GM12878 (cell line): ENCODE data around the gene SYCP2.

Source experiments
- POLR2A ChIP-seq: IDR thresholded peaks from 2 replicates; pipeline ENCODE4 v1.6.1; 2011; ENCODE audit warnings: low read depth, mild to moderate bottlenecking, low read length
- TF ChIP-seq, protein P1 (sequence below): fragments of 450-650 bp; conservative IDR thresholded peaks from 2 replicates; pipeline ENCODE4 v1.6.1; 2017; ENCODE audit warnings: mild to moderate bottlenecking, moderate library complexity

DNA sequence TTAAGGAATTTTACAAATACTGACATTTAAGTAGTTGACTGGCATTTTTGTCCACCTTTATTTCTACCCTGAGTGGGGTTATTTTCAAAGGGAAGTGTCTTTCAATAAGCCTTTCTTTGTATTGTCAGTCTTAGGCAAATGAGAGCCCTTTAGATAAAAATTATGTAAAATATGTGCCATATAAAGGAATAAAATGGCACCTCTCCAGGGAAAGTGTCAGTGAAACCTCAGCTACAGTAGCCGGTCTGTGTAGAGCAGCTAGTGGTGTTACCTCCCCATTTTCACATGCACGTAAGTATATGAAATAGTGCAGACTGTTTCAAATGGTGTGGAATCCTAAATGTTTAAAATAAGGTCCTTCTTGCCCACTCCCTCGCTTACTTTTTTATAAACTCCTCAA is 11.7 kb upstream of the SYCP2 start:
- no peak for TF ChIP-seq POLR2A
- TF ChIP-seq, protein P1, sequence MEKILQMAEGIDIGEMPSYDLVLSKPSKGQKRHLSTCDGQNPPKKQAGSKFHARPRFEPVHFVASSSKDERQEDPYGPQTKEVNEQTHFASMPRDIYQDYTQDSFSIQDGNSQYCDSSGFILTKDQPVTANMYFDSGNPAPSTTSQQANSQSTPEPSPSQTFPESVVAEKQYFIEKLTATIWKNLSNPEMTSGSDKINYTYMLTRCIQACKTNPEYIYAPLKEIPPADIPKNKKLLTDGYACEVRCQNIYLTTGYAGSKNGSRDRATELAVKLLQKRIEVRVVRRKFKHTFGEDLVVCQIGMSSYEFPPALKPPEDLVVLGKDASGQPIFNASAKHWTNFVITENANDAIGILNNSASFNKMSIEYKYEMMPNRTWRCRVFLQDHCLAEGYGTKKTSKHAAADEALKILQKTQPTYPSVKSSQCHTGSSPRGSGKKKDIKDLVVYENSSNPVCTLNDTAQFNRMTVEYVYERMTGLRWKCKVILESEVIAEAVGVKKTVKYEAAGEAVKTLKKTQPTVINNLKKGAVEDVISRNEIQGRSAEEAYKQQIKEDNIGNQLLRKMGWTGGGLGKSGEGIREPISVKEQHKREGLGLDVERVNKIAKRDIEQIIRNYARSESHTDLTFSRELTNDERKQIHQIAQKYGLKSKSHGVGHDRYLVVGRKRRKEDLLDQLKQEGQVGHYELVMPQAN = no peak
